GM19397 (cell line): ENCODE results near the gene NPDC1.
A peak's percentile ranks its signal among the peaks of the same experiment; 100 is the strongest.

Source experiments
- ATAC-seq: cut with Tn5 transposase; IDR thresholded peaks from one replicate; pipeline ENCODE4 v1.9.1; 2021; ENCODE audit warnings: mild to moderate bottlenecking, moderate library complexity; ENCODE audit not compliant: unreplicated experiment

The NPDC1 gene

DNA sequence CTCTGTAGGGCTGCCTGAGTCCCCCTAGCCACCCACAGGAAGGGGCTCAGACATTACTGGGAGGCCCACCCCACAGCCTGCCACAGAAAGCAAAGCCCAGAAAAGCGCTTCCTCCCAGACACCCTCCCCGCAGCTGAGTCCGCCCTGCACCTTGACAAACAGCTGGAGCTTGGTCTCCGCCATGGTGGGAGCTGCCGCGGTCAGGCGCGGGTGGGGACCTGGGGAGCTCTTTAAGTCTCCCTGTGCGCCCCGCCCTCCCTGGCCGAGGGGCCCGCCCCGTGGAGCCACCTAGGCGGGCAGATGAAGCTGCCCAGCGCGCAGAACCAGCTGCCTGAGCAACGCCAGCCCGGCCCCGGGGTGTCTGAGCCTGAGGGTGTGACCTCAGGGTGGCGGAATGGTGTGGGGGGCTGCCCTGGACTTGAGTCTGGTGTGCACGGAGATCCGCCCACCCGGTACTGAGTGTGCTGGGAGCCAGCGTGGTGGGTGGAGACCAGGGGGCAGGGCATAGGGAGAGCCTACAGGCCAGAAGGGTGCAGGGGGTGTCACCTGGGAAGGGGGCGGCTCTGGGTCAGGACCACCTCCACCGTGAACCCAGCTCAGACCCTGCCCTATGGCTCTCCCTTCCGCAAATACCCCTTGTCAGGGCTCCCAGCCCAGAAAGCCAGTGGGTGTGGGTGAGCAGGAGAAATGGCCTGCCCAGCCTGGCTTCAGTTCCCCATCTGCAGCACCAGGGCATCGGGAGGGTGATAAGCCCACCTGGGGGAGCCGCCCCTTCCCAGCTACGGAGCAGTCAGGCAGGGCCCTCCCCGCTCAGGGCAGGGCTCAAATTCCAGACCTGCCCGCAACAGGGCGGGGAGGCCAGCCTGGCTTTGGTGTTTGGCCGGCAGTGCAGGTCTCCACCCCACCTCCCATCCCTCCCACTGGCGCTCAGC, 49.4 kb downstream of the NPDC1 start, which contains the start of gene CLIC3:
Gene CLIC3, minus strand, starts transcription at position 208 of the 932 bp plus-strand sequence. Its CDS starts 25 bp downstream, at position 183.
- no peak for ATAC-seq

DNA sequence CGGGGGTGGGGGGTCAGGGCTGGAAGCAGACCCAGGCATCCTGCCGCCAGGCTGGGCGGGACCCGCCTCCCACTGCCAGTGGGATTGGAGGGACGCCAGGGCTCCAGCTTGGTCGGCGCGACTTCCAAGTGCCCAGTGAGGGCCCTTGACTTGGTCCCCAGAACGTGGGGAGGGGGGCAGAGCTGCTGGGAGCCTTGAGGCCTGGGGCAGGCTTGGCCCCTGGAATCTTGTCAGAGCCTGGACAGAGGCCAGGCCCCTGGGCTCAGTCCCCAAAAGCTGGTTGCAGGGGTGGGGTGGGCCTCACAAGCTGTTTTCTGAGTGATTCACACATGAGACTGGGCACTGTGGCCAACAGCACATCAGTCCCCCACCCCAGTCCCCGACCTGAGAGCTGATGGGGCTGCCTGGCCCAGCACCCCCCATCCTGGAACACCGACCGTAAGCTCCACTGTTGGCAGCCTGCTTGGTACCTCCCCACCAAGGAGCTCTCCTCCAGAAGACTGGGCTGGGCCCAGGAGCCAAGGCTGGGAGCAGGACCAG, 50.1 kb downstream of the NPDC1 start:
- no peak for ATAC-seq

DNA sequence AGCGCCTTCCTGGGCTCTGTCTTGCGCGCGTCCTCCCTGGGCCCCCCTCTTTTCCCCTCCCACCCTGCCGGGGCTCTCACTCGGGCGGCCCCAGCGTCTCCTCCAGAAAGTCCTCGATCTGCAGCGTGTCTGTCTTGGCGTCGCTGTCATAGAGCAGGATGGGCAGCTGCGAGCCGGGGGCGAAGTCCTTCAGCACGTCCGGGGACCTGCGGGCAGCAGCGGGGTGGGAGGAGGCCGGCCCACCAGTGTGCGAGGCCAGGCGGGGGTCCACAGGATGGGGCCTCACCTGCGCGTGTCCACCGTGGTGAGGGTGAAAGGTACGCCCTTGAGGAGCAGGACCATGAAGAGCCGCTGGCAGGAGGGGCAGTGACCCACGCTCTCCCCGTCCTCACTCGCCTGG, 50.6 kb downstream of the NPDC1 start:
- ATAC-seq: no peak

DNA sequence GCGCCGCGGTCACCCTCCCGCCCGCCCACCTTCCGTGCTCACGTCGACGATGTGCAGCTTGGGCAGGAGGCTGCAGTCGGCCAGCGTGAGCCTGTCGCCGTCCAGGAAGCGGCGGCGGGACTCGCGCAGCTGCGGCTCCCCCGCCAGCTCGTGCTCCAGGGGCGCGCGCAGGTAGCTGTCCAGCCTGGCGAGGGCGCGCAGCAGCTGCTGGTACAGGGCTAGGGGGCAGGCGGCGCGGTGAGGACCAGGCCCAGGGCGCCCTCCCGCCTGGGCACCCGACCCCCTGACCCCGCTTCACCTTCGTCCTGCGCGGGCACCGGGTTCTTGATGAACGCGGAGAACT, 51.1 kb downstream of the NPDC1 start:
- ATAC-seq: no peak

DNA sequence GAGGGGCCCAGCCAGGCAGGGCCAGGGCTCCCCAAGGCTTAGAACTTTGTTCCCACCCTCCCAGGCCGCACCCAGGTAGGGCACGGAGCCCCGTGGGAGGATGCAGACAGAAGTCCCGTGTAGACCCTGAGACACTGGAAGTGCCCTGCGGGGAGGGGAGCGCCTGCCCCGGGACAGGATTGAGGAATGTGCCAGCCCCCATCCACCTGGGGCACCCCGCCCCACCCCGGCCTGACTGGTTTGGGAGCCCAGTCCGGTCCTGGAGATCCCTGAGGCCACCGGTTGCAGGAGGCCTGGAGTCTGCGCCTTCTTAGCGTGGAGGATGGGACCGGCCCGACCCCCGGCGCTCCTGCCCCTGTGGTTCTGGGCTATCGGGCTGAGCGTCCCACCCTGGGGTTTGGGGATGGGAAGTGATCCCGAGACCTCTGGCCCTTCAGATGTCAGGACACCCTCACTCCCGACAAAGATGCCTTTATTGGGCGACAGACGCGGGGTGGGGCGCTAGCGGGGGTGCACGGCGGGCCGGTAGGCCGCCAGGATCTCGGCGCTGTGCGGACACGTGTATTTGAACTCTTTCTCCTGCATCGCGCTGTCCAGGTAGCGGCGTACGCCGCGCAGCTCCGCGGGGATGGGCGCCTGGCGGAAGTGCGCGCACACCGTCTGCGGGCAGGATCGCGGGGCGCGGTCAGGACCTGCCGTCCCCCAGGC, 51.6 kb downstream of the NPDC1 start:
- ATAC-seq: no peak

DNA sequence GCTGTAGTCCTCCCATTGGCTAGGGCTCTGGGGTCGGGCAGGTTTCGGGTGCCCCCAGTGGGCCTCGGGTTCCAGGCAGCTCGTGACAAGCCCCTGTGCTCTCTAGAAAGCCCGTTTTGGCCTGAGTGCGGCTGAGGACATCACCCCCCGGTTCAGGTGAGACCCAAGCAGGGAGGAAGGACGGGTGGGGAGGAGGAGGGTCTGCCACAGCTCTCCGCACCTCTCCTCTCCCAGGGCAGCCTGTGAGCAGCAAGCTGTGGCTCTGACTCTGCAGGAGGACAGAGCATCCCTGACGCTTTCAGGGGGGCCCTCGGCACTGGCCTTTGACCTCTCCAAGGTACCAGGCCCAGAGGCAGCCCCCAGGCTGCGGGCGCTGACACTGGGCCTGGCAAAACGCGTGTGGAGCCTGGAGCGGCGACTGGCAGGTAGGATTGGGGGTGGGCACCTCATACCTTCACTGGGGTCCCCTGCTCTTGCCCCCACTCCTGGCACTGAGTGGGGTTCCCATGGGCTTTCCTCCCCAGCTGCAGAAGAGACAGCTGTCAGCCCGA, 53.1 kb downstream of the NPDC1 start:
- no peak for ATAC-seq

DNA sequence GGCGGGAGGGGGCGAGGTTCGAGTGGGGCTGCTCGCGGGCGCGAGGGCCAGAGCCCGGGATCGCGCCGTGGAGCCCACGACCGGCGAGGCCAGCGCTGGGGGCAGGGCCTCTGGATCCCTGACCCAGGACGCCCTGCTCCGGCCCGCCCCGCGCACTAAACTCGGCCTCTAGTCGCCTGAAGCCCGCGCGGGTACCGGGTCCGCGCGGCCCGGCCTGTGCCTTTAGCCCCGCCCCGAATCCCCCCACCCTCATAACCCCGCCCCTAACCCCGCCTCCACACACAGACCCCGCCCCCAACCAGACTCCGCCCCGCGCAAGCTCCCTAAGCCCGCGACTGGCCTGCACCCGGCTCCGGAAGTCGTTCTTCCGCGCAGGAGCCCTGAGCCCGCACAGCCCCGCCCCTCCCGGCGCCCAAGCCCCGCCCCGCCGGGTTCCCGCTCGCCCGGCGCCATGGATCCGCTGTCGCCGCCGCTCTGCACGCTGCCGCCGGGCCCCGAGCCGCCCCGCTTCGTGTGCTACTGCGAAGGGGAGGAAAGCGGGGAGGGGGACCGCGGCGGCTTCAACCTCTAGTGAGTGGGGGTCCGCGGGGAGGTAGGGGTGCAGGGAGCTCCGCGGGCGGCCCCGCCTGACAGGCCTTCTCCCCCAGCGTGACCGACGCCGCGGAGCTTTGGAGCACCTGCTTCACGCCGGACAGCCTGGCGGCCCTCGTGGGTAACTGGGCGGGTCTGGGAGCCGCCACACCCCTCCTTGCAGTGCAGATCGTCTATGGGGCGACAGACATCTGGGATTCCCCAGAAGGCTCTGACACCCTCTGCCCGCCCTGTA, 53.8 kb downstream of the NPDC1 start, which contains the start of gene PAXX:
Gene PAXX, plus strand, starts transcription at position 430 of the 826 bp plus-strand sequence. Its CDS starts 22 bp downstream, at position 452.
- ATAC-seq: peak; percentile 83

DNA sequence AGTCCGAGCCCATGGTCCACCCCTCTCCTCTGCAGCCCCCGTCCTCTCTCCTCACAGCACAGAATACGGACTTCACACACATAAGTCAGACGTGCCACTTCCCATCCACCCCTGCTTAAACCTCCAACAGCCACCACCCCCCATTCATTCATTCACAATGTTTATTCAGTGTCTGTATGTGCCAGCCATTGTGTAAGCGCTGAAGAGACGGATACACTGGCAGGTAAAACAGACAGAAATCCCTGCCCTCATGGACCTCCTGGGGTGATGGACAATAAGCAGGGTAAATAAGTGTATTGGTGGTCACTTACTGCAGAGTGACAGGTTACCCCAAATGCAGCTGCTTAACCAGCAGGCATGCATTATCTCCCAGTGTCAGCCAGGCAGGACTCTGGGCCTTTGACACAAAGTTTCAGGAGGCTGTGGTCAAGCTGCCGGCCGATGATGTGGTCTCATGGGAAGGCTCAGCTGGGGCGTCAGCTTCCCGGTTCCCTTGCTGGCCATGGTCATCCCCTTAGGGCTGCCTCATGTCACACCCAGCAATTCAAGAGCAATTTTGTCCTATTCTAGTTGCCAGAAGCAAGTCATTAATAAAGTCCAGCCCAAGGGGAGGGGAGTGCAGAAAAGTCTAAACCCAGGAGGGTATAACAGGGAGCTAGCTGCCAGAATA, 55.6 kb downstream of the NPDC1 start:
- ATAC-seq: no peak
